Cardiac fibroblast (primary cell): Measurements from ENCODE around the gene GMPR2.
"Not testable (repeated sequence)": the region's sequence is repeated elsewhere in the genome, so short reads cannot be mapped to it uniquely, and the experiment has no call there.

Experiments used
- DNase-seq, 2 donors: peaks; one replicate each; pipeline versions ENCODE4 v3.0.0 to v3.0.0-alpha.2; 2010; ENCODE audit warnings: low read depth in 2 of 2
- H3K4me3 ChIP-seq, 2 donors: replicated peaks in 1 of 2; 1 replicate in 1 of 2; 2 replicates in 1 of 2; pipeline ENCODE4 v1.5.1; 2011; ENCODE audit warnings: low read depth in 2 of 2, low read length in 2 of 2, mild to moderate bottlenecking in 2 of 2, moderate library complexity in 1 of 2
- TF ChIP-seq, protein P1 (sequence below): IDR thresholded peaks from one replicate; pipeline ENCODE4 v1.5.1; 2011; ENCODE audit warnings: low read depth, mild to moderate bottlenecking, low read length, inconsistent platforms

The GMPR2 gene

DNA sequence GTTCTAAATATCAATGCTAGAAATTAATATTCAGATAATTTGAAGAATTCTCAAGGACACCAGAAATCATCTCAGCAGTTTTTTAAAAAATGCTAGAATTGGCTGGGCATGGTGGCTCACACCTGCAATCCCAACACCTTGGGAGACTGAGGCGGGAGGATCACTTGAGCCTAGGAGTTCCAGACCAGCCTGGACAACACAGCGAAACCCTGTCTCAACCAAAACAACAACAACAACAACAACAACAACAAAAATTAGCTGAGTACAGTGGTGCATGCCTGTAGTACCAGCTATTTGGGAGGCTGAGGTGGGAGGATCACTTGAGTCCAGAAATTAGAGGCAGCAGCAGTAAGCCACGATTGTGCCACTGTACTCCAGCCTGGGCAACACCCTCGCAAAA lies 13.6 kb upstream of the GMPR2 start:
- TF ChIP-seq, protein P1, sequence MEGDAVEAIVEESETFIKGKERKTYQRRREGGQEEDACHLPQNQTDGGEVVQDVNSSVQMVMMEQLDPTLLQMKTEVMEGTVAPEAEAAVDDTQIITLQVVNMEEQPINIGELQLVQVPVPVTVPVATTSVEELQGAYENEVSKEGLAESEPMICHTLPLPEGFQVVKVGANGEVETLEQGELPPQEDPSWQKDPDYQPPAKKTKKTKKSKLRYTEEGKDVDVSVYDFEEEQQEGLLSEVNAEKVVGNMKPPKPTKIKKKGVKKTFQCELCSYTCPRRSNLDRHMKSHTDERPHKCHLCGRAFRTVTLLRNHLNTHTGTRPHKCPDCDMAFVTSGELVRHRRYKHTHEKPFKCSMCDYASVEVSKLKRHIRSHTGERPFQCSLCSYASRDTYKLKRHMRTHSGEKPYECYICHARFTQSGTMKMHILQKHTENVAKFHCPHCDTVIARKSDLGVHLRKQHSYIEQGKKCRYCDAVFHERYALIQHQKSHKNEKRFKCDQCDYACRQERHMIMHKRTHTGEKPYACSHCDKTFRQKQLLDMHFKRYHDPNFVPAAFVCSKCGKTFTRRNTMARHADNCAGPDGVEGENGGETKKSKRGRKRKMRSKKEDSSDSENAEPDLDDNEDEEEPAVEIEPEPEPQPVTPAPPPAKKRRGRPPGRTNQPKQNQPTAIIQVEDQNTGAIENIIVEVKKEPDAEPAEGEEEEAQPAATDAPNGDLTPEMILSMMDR = no peak
- no peak overlapping the region for H3K4me3 ChIP-seq
- no peak for DNase-seq

DNA sequence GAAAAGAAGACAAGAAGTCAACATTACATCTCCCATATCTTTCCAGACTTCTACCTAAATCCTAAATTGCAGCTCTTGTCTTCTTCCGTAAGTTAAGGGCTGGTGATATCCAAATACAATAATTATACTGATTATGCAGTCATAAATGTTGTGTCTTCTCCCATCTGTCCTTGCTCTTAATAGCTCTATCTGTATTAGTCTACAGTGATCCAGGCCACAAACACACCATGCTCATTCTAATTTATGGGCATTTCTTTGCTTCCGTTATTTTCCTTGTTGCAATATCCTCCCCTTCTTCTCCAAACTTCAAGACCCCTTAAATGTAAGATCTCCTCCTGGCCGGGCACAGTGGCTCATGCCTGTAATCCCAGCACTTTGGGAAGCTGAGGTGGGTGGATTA lies 13.2 kb upstream of the GMPR2 start:
- H3K4me3 ChIP-seq = no peak overlapping the region
- no peak for DNase-seq

DNA sequence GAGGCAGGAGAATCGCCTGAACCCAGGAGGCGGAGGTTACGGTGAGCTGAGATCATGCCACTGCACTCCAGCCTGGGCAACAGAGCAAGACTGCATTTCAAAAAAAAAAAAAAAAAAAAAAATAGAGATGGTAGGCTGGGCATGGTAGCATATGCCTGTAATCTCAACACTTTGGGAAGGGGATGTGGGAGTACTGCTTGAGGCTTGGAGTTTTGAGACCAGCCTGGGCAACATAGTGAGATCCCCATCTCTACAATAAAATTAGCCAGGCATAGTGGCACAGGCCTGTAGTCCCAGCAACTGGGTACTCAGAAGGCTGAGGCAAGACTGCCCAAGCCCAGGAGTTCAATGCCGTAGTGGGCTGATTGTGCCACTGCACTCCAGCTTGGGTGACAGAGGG lies 9.7 kb upstream of the GMPR2 start:
- not testable (repeated sequence) for H3K4me3 ChIP-seq, DNase-seq

More for the DNA sequence above, 13.2 kb upstream of the GMPR2 start:
- TF ChIP-seq, protein P1 = no peak

GRCh38 chr14:24224618-24225071 lies 8.1 kb upstream of the GMPR2 start:
- TF ChIP-seq, protein P1 = no peak
- H3K4me3 ChIP-seq = no peak overlapping the region

DNA sequence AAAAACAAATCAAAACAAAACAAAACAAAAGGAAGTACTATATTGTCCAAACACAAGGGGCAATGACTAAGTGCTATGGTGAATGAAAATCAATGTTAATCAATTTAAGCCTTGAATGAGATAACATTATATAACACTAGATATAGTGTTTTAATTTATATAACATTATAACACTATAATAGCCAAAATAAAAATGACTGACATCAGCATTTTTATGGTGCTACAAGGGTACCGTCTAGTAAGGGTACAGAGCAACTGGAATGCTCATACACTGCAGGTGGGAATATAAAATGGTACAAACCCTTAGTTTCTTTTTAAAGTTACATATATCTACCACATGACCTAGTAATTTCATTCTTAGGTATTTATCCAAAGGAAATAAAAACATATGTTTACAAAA lies 6.3 kb upstream of the GMPR2 start:
- no peak for DNase-seq
- TF ChIP-seq, protein P1 = no peak
- no peak overlapping the region for H3K4me3 ChIP-seq

More at GRCh38 chr14:24224618-24225071, 8.1 kb upstream of the GMPR2 start:
- DNase-seq = peak; percentile 87 to 96

DNA sequence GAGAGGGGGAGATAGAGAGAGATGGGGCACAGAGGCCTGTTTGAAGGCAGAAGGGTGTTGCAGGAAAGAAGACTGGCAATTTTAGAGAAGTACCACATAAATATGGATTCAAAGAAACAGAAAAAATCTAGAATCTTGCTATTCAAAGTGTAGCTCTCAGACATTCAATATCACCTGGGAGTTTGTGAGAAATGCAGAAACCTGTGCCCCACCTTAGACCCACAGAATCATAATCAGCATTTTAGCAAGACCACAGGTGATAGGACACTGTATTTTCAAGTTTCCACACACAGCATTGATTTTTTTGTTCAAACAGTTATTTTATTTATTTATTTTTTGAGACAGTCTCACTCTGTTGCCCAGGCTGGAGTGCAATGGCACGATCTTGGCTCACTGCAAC lies 3.8 kb upstream of the GMPR2 start:
- TF ChIP-seq, protein P1 = no peak
- no peak for DNase-seq
- H3K4me3 ChIP-seq = no peak overlapping the region

GRCh38 chr14:24231263-24232120 lies 1.2 kb upstream of the GMPR2 start:
- DNase-seq = no peak
- TF ChIP-seq, protein P1 = no peak
- peak overlapping the region; percentile 80 to 85 for H3K4me3 ChIP-seq
